CD4-positive, alpha-beta T cell treated with Interleukin-4 for 4 hours (primary cell): ENCODE data around the gene PSMB7.

Source experiments
- DNase-seq: peaks from one replicate; pipeline ENCODE4 v3.0.0-alpha.2; 2020

PSMB7 gene

DNA sequence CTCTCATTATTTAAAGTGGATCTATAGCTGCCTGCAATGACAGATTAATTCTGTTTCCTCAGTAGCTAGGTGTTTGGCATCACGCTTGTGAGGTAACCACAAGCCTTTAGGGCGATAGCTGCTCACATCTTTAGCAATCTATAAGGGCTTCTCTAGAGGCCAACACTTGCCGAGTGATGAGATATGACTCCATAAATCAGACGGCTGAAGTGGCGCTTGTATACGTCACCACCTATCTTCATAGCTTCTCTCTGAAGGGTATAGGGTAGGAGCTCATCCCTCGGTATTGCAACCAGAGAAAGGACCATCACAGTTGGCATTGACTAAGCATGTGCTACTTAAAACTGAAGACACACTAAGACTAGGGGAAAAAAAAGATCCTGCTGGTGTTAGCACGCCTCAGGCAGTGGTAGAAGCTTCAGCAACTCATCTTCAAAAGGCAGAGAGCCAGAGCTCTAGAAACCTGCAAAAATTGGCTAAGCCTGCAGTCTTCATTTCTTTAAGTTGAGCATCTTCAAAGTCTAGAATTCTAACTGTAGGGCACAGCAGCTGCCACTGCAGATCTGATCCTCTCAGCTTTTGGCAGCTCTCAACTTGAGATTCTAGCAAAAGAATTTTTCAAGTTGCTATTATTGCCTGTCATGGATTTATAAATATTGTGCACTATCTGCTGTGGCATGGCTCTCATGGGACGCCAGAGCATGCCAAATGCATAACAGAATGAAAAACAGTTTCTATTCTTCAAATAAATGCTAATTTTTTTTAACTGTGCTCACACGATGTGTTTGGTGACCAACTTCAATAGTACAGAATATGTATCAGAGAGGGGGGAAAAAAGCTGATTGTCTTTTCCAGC is 37.5 kb downstream of the PSMB7 start:
- DNase-seq: no peak

DNA sequence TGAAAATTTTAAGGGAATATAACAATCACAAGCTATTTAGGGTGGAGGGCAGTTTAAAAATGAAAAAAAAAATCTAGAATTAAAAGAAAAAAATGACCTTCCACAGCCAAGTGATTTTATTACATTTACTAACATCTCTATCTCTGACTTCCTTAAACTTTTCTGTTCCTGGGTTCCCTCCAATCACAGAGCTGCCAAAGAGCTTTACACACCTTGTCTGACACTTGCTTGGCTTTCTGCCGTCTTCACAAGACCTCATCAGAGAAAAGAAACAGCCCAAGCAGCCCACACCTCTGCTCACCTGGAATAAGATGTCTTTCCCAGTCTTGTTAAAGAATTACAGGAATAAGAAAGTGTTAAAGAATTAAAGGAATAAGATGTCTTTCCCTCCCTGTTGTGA is 38.9 kb downstream of the PSMB7 start:
- DNase-seq: no peak

DNA sequence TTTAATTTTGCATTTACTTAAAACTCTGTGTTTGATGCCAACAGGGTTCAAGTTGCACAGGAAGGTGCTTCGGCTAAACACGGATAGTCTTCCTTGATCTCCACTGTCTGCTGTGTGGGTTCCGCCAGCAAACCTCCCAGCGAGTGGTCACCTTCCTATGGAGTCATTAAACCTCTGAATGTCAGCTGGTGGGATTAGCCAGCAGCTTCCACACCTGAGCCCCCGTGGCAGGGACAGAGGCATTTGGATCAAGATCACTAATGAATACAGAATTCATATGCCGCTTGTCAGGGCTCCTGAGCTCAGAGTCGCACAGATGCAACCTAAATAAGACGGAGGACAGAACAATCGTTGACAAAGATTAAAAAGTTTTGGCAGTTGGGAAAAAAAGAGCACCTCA is 39.5 kb downstream of the PSMB7 start:
- DNase-seq: no peak

DNA sequence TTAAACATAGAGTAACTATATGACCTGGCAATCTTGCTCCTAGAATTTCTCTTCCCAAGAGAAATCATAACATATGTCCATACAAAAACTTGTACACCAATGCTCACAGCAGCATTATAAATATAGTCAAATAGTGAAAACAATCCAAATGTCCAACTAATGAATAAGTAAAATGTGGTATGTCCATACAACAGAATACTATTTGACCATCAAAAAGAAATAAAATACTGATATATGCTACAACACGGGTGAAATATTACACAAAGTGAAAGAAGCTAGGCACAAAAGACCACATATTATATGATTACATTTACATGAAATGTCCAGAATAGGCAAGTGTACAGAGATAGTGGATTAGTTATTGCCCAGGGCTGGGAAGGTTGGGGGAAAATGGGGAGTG is 41.4 kb downstream of the PSMB7 start:
- no peak for DNase-seq

DNA sequence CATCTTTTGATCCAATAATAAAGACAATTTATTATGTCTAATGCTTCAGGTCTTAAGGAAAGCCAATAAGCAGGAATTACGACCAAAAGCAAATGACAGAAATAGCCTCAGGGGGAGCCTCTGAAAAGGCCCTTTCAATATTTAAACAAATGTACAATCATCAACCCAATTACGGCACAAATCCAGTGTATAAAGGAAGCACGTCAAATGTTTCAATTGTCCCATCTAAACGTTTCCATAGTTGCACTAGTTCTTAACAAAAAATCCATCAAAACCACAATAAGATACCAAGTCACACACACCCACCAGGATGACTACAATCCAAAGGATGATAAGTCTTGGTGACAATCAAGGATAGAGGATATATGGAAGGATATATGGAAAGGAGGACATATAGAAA is 41.9 kb downstream of the PSMB7 start:
- no peak for DNase-seq

DNA sequence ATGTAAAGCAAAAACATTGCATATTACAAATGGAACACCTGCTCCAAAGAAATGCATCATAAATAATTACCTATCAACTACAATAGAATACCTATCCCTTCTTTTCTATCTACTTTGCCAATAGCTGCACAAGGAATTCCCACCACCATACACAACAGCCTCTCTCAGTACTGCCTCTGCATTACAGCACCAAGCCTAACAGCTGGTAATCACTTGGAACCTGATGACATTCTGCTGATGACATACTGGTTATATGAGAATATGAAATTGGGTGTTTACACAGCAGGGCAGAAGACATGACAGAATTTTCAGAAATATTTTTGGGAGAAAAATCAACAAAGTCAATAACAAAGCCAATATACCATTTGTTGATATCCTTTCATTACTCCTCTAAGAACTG is 43.2 kb downstream of the PSMB7 start:
- no peak for DNase-seq

DNA sequence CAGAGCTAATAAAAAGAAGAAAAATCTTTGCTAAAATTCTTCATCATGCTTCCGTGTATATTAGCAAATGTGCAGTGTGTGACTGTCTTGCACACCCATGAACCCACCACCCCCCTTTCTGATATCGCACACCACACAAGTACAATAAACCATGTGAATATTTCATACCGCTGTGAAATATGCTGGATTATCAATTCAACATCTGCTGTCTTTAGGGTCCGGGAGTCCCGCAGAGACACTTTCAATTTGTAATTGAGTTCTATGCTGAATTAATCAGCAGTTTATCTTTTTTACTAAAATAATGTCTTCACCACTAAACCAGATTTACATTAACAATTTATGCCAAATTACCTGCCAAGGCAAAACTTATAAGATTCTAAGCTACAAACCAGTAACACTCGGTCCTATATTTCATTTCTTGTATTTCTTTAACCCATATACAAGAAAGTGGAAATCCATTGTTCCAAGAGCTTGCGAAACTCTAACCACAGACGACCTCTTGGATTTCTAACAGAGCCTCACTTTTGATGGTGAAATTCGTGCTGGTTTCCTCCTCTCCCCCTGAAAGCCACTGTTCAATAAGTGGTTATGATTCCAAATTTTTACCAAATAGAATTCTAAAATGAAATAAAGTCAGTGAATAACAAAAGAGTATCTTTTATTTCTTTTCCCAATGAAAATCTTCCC is 44.2 kb downstream of the PSMB7 start:
- DNase-seq: no peak

DNA sequence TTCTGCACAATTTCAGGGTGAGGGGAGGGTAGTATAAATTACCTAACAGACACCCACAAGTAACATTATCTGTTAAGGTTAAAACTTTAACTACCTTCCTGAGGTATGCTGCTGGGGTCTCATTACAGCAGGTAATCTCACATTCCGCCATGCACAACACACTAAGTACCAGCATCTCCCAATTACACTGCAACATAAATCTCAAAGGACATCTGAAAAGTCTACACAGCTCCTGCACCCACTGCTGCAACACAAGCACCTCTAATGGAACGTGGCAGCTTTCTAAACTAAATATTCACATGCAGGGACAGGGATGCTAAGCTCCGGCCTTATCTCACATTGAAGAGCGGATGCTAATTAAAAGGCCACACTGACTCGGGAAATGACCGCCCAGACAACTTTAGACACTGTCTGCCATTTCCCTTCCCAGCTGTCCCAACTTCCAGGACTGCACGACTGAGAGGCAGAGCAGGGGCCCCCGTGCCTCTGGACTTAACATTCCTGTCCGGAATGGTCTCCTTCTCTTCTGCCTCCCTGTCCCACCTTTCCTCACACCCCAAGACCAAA is 45.9 kb downstream of the PSMB7 start:
- DNase-seq: no peak

DNA sequence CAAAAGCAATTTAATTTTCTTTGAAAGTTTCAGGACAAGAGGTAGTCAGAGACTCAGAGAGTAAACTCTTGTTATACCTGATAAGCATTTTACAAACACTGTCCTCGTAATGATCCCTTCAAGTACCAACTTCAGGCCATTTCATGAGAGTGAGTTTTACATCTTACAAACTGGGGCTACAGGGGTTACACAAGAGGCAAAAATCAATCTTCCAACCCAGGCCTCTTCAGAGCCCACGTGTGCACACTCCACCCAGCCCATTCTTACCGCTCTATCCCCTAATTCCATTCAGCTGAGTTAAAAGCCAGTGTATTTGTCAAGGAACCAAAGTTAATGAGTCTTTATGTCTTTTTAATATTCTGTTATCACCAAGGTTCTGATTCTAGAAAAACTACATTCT is 46.5 kb downstream of the PSMB7 start:
- no peak for DNase-seq

DNA sequence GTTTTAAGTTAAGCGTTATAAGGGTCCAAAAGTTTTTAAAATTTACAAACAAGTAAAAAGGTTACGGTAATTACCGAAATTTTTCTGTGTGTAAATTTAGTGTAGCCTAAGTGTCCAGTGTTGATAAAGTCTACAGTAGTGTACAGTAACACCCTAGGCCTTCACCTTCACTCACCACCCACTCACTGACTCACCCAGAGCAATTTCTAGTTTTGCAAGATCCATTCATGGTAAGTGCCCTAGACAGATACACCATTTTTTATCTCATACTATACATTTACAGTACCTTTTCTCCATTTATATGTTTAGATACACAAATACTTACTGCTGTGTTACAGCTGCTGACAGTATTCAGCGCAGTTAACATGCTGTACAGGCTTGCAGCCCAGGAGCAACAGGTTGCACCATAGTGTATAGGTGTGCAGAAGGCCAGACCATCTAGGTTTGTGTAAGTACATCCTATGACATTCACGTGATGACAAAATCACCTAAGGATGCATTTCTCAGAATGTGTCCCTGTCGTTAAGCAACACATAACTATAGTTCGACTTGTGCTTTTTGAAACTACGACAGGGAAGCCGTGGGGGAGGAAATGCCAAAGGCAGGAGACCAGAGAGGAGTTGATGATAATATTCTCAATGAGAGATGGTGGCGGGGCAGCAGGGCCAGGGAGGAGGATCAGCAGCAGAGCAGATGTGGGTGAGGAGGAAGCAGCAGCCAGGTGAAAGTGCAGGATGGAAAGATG is 48.6 kb downstream of the PSMB7 start:
- no peak for DNase-seq

DNA sequence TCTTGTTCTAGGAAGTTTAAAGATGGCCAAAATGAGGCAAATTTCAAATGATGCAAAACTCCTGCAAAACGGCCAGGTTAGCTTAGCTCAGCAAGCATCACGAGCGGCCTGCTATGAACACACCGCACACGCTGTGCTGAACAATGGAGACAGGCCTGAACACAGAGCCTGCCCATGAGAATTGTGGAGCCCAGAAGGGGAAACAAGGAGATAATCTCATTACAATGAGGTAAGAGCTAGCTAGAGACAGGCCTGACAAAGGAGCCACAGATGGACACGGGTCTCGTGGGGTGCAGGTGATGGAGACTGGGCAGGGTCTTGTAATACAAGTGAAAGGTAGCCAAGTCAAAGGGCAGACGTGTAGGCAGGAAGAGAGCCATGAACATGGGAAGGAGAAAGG is 50.2 kb downstream of the PSMB7 start:
- DNase-seq: no peak

DNA sequence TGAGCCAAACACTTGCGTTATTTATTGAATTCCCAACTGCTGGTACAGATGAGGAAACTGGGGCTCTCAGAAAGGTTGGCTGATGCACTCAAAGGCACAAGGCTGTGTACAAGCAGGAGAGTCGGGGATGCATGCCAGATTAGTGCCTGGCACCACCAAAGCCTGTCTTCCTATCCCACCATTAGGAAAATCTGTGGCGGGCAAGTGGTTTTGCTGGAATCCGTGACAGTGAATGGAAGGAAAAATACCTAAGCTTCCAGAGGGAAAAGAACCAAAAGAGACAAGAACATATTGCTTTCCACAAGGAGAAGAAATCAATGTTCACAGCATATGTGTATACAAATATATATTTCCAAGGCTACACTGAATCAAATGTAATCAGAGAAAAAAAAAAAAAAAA is 51.1 kb downstream of the PSMB7 start:
- DNase-seq: no peak

DNA sequence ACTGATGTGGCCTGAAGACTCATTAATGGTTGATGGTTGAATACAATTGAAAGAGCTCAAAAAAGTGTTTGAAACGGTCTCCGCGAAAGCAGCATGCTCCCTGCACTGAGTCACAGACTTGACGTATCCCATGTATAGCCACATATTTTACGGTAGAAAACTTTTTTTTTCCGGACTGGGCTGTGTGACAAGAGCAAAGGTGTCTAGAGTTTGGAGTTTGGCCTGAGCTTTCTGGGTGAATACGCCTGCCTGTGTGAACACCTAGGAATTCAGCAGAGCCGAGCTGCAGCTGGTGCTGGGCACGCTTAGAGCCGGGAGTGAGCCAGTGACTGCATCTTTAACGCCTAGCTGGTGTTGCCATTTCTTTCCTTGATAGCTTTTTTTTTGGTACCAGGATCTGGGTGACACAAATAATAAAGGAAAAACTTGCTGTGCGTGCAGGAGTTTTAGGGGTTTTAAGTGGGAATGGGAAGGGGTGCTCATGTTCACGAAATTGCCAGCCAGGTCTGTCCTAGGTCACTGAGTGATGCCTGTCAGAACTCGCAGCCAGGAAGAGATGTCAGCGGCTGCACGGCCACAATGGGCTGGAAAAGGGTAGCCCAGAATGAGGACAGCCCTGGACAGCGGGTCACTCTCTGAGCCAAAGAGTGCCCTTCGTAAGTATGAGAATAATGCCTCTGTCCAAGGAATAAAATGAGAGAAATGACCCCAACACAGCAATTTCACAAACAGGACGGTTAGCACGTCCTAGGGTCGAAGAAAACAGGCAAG is 51.7 kb downstream of the PSMB7 start:
- no peak for DNase-seq

DNA sequence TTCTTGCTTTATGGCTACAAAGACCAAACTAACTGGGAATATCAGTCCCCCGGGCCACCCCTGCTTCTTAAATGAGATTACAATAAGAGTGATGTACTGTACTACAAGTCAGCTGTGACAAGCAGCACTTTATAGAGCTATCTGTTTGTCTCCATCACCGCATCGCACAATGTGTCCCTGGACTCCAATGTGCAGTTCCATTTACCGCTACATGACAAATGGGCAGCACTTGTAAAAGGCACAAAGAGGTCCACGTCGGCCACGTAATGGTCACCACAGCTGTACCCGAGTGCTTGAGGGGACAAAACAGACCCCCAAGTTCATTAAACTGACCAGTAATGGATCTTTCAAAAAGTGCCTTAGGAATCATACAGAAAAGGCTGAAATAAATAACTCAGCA is 54.1 kb downstream of the PSMB7 start:
- no peak for DNase-seq

DNA sequence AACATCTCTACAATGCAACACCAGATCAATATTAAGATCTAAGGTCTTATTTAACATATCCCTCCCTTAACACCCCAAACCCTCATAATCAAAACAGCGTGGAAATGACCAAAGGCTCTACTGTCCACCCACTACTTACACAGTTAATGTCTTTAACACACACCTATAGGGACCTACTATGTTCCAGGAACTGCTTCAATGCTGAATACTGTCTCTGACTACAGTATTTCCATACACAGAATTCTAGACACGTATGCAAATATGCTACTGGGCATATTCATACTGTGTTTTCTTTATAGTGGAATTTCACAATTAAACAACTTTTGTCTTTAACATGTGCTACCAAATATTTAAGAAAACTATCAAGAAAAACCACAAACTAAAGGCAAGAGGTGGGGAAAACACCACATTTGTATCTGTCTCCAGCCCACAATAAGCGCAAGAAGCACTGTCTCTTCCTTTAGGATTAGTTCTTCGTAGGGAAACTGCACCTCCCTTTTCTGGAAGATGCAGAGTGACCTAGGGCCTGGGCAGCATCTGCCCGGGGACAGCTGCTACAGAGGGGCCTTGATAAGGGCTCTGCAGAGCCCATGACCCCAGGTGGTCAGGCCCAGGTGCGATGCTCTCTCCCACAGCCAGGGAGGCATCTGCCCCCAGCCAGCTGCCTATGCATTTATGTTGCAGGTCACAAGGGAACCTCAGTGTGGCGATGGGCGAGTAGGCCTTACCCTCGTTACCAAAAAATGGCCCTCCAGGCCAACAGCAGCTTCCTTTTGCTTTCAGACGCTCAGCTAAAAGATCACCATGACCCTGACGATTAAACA is 55.2 kb downstream of the PSMB7 start:
- no peak for DNase-seq

DNA sequence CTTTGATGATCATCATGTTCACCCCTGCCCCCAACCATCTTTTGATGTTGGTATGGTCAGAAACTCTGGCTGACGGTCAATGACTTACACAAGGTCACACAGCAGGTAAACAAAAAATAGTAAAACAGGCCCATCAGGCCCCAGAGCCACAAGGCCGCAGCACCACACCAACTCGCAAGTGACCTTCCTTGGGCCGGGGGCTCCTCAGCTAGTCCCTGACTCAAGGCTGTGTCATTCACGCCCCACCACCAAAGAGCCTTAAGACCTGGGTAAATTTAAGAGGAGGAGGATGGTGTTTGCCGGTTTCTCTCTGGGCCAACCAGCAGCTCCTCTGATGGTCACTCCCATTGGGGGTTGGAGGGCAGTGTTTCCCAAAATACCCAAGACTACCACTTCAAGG is 55.8 kb downstream of the PSMB7 start:
- DNase-seq: no peak

DNA sequence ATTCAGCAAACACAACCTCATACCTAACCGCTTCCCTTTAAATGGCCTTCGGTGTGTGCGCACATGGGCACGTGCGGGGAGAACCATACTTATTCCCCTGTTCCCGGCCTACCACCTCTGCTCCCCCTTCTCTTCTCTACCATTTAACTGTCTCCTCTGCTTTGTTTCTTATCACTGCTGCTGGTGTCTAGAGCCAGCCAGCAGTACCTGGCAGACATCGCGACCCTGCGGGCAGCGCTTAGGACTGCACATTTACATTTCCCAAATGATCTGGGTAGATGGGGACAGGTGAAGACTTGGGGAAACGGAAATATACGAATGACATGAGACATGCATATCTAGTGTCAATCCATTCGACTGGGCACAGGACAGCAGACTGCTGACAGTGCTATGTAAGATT is 56.6 kb downstream of the PSMB7 start:
- no peak for DNase-seq

DNA sequence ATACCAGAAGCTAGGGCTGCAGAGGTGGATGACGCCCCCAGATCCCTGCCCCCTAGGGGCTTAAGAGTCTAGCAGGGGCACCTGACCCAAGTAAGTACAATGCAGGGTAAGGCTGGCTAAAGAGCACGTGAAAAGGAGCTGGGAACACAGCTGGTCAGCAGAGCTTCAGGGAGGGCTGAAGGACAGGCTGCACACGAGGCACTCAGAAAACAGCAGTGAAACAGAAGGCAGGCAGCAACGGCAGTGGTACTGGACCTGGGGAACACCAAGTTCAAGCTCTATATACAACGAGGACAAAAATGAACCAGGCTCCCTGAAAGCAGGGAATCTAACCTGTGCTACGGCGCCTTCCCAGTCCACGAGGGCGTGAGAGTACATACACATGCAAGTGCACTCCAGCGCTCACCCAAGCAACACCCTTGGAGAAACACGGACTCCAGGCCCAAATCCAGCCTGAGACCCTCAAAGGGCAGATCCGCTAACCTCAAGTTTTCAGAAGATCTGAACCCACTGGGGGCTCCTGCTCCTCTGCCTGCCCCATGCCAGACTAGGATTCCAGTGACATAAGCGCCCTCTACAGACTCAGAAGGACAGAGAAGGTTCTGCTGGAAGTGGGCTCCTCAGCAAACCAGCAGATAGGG is 57.4 kb downstream of the PSMB7 start:
- no peak for DNase-seq

DNA sequence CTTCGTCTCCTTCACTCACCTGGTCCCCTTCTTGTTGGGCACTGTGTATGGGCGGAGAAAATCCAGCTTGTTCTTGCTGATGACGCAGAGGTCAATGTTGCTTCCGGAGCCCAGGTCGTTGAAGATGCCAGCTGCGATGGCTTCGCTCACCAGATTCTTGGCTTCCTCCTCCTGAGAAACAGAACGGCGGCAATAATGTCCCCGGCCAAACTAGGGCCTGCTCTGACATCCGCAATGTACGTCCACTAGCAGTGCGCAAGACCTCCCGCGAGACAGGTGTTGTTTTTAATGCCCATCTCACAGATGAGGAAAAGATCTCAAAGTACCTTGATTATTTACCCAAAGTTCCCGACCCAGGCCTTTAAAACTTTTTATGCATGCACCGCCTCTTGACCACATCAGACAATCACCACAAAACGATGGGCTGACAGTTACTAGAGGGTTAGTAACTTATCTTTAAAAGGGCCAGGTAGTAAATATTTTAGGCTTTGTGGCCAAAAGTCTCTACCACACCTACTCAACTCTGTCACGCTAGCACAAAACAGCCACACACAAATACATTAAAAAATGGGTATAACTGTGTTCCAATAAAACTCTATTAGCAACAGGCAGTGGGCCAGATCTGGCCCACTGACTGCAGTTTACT is 58.4 kb downstream of the PSMB7 start:
- no peak for DNase-seq

DNA sequence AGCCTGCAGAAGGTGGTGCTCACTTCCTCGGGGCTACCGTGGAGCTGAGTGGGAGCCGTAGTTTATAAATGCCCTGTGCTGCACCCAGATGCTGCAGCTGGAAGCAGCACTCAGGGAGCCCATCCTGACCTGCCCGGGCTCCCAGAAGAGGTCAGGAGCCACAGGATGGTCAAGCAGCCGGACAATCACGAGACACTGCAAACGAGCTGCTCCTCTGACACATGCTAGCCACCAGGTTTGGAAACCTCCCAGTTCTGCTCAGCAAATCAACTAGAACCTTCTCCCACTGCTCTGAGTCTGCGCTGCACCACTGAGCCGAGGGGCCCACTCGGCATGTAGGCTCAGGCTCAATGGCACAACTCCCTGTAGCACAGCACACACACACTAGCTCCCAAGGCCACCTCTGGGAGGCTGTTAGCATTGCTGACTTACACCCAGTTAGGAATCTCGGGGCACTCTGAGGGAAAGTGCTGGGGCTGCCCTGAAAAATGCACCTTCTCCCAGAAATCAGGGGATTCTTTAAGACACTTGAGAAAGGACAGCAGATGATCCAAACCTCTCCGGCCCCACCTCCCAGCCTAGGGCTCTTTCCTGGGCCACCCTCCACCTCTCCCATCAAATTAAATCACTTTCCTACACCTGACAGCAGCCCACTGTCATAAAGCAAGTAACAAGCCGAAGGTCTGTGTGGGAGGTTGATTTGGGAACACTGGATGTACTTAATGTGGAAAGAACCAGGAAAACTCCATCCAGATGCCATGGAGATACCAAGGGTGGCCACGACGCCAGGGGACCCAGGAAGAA is 59.1 kb downstream of the PSMB7 start:
- no peak for DNase-seq
